LHCN-M2 (cell line): ENCODE results near the gene LILRB3. TPM values are rescaled to one million over a fixed set of nuclear protein-coding genes. Genes with fewer than 3 reads are reported as not detected.
"Not testable (repeated sequence)": the region's sequence is repeated elsewhere in the genome, so short reads cannot be mapped to it uniquely, and the experiment has no call there.

Experiments
- DNase-seq: peaks from one replicate; pipeline ENCODE4 v3.0.0-alpha.2; 2012; ENCODE audit warnings: low read depth
- total RNA-seq: library from RNA; depleted of rRNA; stranded (reverse); fragments of >200 nt; gene quantifications from 2 replicates; pipeline ENCODE4 v1.2.3, GENCODE V29; 2014

The LILRB3 gene
- total RNA-seq, 1 experiment from 2014 or later: not detected

- not testable (repeated sequence) for DNase-seq
Observed at GRCh38 chr19:54242646-54243045, 19.8 kb upstream of the LILRB3 start, which contains the start of gene LILRA6. LILRA6 (minus strand) TSS chr19:54242790.

- DNase-seq: not testable (repeated sequence)
Observed at GRCh38 chr19:54242234-54242633, 19.4 kb upstream of the LILRB3 start.

GRCh38 chr19:54240372-54241336 lies 17.8 kb upstream of the LILRB3 start:
- not testable (repeated sequence) for DNase-seq

GRCh38 chr19:54239491-54240371 lies 16.9 kb upstream of the LILRB3 start:
- DNase-seq: not testable (repeated sequence)

GRCh38 chr19:54233941-54234340 lies 11.1 kb upstream of the LILRB3 start:
- DNase-seq: no peak

- DNase-seq: peak; percentile 64
Observed at GRCh38 chr19:54231077-54231931, 8.5 kb upstream of the LILRB3 start.

GRCh38 chr19:54230031-54230430 lies 7.2 kb upstream of the LILRB3 start:
- DNase-seq: no peak

- DNase-seq: no peak
Observed at GRCh38 chr19:54229146-54229545, 6.3 kb upstream of the LILRB3 start.

GRCh38 chr19:54224619-54225018 lies 1.8 kb upstream of the LILRB3 start:
- not testable (repeated sequence) for DNase-seq

- not testable (repeated sequence) for DNase-seq
Observed at GRCh38 chr19:54223937-54224281, 1.1 kb upstream of the LILRB3 start.

GRCh38 chr19:54223277-54223936 lies 600 bp upstream of the LILRB3 start:
- not testable (repeated sequence) for DNase-seq

GRCh38 chr19:54221947-54222346 lies 860 bp downstream of the LILRB3 start:
- DNase-seq: not testable (repeated sequence)

- DNase-seq: not testable (repeated sequence)
Observed at GRCh38 chr19:54219702-54220101, 3.1 kb downstream of the LILRB3 start.

- no peak for DNase-seq
Observed at GRCh38 chr19:54218960-54219661, 3.7 kb downstream of the LILRB3 start.

GRCh38 chr19:54218259-54218658 lies 4.5 kb downstream of the LILRB3 start:
- no peak for DNase-seq

GRCh38 chr19:54217517-54218247 lies 5.1 kb downstream of the LILRB3 start:
- DNase-seq: not testable (repeated sequence)

- DNase-seq: no peak
Observed at GRCh38 chr19:54216869-54217268, 5.9 kb downstream of the LILRB3 start.

- DNase-seq: not testable (repeated sequence)
Observed at GRCh38 chr19:54214734-54215133, 8.1 kb downstream of the LILRB3 start.

GRCh38 chr19:54214217-54214616 lies 8.6 kb downstream of the LILRB3 start:
- not testable (repeated sequence) for DNase-seq
